ENCODE measurements around the gene U2AF1L4.
"Not testable (repeated sequence)": the region's sequence is repeated elsewhere in the genome, so short reads cannot be mapped to it uniquely, and the experiment has no call there.

U2AF1L4 gene

DNA sequence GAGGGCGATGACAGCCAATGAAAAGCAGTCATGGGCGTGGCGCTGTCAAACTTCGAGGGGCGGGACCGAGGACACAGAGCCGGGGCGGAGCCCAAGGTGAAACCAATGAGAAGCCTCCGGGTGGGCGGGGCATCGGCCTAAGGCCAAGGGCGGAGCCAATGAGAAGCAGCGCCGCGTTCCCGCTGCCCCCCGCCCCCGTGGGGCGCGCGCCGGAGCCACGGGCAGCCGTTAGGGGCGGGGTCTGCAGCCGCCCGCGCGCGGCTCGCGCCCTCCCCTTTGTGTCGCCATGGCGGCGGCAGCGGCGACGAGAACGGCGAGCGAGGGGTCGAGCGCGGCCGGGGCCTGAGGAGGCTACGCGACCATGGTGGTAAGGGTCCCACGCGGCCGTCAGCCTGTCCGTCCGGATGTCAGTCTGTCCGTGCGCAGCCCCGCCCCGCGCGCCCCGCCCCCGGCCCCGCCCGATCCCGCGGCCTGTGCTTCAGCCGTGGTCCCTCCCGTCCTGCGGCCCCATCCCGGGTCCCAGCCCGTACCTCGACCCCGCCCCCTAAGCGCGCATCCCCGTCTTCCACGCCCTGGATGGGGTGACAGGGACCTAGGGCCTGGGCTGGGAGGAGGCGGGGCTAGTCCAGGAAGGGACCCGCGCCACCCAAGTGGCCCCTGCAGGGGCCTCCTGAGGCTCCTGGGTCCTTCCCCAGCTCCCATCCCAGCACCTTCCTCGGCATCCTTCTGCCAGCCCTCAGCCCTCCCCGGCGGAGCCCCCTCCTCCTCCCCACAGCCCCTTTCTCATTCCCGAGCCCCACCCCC is 30.3 kb upstream of the U2AF1L4 start, which contains the start of gene ARHGAP33:
ARHGAP33 (plus strand) TSS at position 267 of the 804 bp plus-strand sequence; CDS start at position 362, 95 bp downstream.
- Mint-ChIP-seq H3K36me3 (no peaks in the 10 kb centered on the region), H3K4me3 (peak within 1 kb of the TSS; percentile 76 to 81), H3K4me1 (peaks cover 8 to 13% of the 10 kb centered on the region in 2 donors), H3K9me3 (no peaks in the 10 kb centered on the region), H3K27me3 (no peaks in the 10 kb centered on the region), H3K27ac (peak within 1 kb of the TSS; percentile 76)
- DNase-seq, result peak; percentile 97
- peak; percentile 98 to 99 for ATAC-seq (replicated peaks)

DNA sequence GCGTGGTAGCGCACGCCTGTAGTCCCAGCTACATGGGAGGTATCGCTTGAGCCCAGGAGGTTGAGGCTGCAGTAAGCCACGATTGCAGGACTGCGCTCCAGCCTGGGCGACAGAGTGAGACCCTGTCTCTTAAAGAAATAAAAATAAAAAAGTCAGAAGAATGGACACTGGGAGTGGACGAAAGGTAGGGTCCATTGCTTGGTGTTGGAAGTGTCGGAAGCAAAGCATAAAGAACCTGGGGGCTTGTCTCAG is 29.8 kb upstream of the U2AF1L4 start:
- ATAC-seq (replicated peaks), result peak in 1 of 2 donors; percentile 17
- H3K9me3 Mint-ChIP-seq, result no peaks in the 10 kb centered on the region
- peaks cover 8 to 13% of the 10 kb centered on the region in 2 donors for H3K4me1 Mint-ChIP-seq
- no peak for DNase-seq
- H3K4me3 Mint-ChIP-seq, result peak overlapping the region; percentile 76 to 81
- no peaks in the 10 kb centered on the region for H3K27me3 Mint-ChIP-seq
- peak overlapping the region; percentile 71 for H3K27ac Mint-ChIP-seq
- H3K36me3 Mint-ChIP-seq, result no peaks in the 10 kb centered on the region

- peak overlapping the region; percentile 76 to 81 for H3K4me3 Mint-ChIP-seq
- no peaks in the 10 kb centered on the region for H3K9me3 Mint-ChIP-seq
- H3K27ac Mint-ChIP-seq, result no peak overlapping the region
- no peaks in the 10 kb centered on the region for H3K36me3 Mint-ChIP-seq
- H3K27me3 Mint-ChIP-seq, result no peaks in the 10 kb centered on the region
- no peak for ATAC-seq (replicated peaks)
- peaks cover 8 to 13% of the 10 kb centered on the region in 2 donors for H3K4me1 Mint-ChIP-seq
- no peak for DNase-seq
These were observed 29.2 kb upstream of the U2AF1L4 start for GRCh38 chr19:35774274-35775045.

- DNase-seq (no peak), ATAC-seq (replicated peaks) (no peak)
- Mint-ChIP-seq H3K36me3 (peaks cover 5 to 9% of the 10 kb centered on the region in 2 donors), H3K27me3 (no peaks in the 10 kb centered on the region), H3K4me1 (peaks cover 9 to 21% of the 10 kb centered on the region in 2 donors), H3K27ac (no peak overlapping the region), H3K4me3 (no peak overlapping the region), H3K9me3 (no peaks in the 10 kb centered on the region)
These were observed 28.0 kb upstream of the U2AF1L4 start for GRCh38 chr19:35773020-35773806.

DNA sequence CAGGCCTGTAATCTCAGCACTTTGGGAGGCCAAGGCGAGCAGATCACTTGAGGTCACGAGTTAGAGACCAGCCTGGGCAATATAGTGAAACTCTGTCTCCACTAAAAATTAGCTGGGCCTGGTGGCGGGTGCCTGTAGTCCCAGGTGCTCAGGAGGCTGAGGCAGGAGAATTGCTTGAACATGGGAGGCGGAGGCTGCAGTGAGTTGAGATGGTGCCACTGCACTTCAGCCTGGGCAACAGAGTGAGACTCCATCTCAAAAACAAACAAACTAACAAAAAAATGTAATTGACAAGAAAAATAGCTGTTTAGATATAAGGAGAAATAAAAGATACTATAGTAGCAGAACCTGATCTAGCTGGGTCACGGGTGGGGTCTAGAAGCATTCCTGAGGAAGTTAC is 27.1 kb upstream of the U2AF1L4 start:
- not testable (repeated sequence) for ATAC-seq (replicated peaks); H3K9me3 Mint-ChIP-seq; H3K27me3 Mint-ChIP-seq; DNase-seq; H3K4me3 Mint-ChIP-seq; H3K27ac Mint-ChIP-seq
- Mint-ChIP-seq H3K4me1 (peaks cover 18 to 28% of the 10 kb centered on the region in 2 donors), H3K36me3 (peaks cover 7 to 12% of the 10 kb centered on the region in 2 donors)

DNA sequence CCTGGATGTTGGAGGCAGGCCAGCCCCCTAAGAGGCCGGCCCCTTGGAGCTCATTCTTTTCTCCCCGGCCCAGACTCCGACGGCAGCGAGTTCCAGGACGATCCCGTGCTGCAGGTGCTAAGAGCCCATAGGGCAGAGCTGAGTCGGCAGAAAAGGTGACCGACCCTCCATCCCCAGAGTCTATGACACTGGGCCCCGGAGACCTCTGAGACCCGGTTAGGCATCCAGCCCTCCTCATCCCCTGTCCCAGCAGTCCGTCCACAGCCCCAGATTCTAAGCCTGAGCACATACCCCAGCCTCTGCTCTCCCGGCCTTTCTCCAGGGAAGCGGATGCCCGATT is 22.8 kb upstream of the U2AF1L4 start:
- no peaks in the 10 kb centered on the region for H3K9me3 Mint-ChIP-seq
- ATAC-seq (replicated peaks) (no peak), DNase-seq (no peak)
- H3K4me1 Mint-ChIP-seq, result peaks cover 15 to 16% of the 10 kb centered on the region in 2 donors
- H3K27me3 Mint-ChIP-seq, result no peaks in the 10 kb centered on the region
- peak overlapping the region in 1 of 2 donors; percentile 52 for H3K4me3 Mint-ChIP-seq
- H3K36me3 Mint-ChIP-seq, result peaks cover 16 to 32% of the 10 kb centered on the region in 2 donors
- H3K27ac Mint-ChIP-seq, result peak overlapping the region; percentile 48

DNA sequence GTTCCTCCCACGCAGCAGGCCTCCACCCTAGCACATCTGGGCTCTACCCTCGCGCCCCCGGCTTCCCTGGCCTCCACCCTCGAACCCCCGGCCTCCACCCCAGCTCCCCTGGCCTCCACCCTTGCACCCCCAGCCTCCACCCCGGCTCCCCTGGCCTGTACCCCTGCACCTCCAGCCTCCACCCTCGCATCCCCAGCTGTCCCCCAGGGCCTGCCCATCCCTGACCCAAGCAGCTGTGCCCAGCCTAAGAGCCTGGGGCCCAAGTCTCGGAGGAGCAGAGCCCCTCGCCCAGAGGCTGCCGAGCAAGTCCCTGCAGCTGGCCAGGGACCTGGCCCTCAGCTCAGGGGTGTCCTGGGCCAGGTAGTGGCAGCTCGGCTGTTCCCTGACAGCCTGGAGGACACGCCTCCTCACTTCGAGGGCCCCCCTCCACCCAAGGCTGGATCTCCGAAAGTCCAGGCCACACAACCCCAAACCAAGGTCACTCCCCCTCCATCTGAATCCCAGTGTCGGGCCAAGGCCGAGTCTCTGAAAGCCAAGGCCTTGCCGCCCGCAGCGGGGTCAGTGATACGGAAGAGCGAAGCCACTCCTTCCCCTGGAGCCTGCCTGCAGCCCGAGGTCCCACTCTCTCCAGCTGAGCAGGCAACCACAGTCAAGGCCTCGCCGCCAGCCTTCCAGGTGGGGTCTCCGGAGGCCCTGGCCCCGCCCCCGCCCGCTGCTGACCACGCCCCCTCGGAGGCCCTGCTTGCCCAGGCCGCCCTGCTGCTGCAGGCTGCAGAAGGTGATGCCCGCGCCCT is 22.3 kb upstream of the U2AF1L4 start:
- Mint-ChIP-seq H3K9me3 (no peaks in the 10 kb centered on the region), H3K4me3 (no peak overlapping the region), H3K36me3 (peaks cover 16 to 32% of the 10 kb centered on the region in 2 donors), H3K4me1 (peaks cover 15 to 16% of the 10 kb centered on the region in 2 donors), H3K27me3 (no peaks in the 10 kb centered on the region), H3K27ac (peak overlapping the region; percentile 48)
- ATAC-seq (replicated peaks) (peak in 1 of 2 donors; percentile 64), DNase-seq (no peak)

GRCh38 chr19:35766571-35767104 is 21.4 kb upstream of the U2AF1L4 start:
- Mint-ChIP-seq H3K4me3 (no peak overlapping the region), H3K9me3 (no peaks in the 10 kb centered on the region), H3K27me3 (no peaks in the 10 kb centered on the region), H3K4me1 (peaks cover 15 to 16% of the 10 kb centered on the region in 2 donors), H3K27ac (peak overlapping the region; percentile 75), H3K36me3 (peaks cover 19 to 38% of the 10 kb centered on the region in 2 donors)
- DNase-seq (no peak), ATAC-seq (replicated peaks) (no peak)

DNA sequence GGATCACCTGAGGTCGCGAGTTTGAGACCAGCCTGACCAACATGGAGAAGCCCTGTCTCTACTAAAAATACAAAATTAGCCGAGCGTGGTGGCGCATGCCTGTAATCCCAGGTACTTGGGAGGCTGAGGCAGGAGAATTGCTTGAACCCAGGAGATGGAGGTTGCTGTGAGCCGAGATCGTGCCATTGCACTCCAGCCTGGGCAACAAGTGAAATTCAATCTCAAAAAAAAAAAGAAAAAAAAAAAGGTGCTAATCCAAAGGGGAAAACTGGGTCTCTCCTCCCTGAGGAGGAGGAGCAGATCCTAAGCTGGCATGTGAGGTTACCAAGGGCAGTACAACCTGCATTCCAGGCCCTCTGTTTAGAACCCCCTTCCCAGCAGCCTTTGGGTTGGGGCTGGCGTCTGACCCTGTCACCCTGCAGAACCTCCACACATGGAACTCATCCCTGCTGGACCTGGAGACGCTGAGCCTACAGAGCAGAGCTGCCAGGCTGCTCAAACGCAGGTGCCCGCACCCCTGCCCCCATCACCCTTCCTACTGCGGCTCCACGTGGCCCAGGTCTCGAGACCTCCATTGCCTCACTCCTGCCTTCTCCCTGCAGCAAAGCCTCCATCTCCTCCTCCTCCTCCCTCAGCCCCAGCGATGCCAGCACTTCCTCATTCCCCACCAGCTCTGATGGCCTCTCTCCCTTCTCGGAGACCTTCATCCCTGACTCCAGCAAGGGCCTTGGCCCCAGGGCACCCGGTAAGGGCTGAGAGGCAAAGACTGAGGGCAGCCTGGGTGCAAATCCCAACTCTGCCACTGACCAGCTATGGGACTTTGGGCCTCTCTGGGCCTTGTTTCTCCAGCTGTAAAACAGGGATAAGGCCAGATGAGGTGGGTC is 19.5 kb upstream of the U2AF1L4 start:
- no peaks in the 10 kb centered on the region for H3K27me3 Mint-ChIP-seq
- no peak overlapping the region for H3K27ac Mint-ChIP-seq
- H3K4me1 Mint-ChIP-seq, result peaks cover 16 to 17% of the 10 kb centered on the region in 2 donors
- peaks cover 19 to 39% of the 10 kb centered on the region in 2 donors for H3K36me3 Mint-ChIP-seq
- H3K4me3 Mint-ChIP-seq, result no peak overlapping the region
- H3K9me3 Mint-ChIP-seq, result no peaks in the 10 kb centered on the region
- DNase-seq (no peak), ATAC-seq (replicated peaks) (no peak)

GRCh38 chr19:35760711-35761349 is 15.6 kb upstream of the U2AF1L4 start:
- Mint-ChIP-seq H3K4me1 (peaks cover 17 to 29% of the 10 kb centered on the region in 2 donors), H3K9me3 (no peaks in the 10 kb centered on the region), H3K27ac (no peak overlapping the region), H3K27me3 (peaks cover 7 to 8% of the 10 kb centered on the region in 2 donors), H3K36me3 (peaks cover 19 to 35% of the 10 kb centered on the region in 2 donors), H3K4me3 (no peak overlapping the region)
- no peak for DNase-seq
- ATAC-seq (replicated peaks), result no peak

DNA sequence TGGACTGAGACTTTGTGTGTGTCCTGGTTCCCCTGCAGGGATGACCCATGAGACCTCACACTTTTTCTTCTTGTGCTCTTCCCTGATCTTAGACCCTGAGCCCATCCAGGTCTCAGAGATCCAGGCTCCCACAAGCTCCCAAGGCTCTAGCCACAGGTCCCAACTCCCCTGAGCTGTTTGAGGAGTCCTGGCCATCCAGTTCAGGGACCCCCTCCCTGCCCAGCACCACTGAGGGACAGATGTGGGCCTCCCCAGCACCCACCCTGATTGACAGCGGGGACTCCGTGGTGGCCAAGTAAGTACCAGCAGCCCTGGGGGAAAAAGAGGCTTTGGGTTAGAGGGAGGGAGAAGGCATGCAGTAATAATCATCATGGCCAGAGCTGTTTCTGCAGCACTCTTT is 14.5 kb upstream of the U2AF1L4 start:
- DNase-seq (no peak), ATAC-seq (replicated peaks) (no peak)
- Mint-ChIP-seq H3K9me3 (no peaks in the 10 kb centered on the region), H3K4me3 (peak overlapping the region in 1 of 2 donors; percentile 94), H3K27ac (no peak overlapping the region), H3K27me3 (peaks cover 13 to 17% of the 10 kb centered on the region in 2 donors), H3K36me3 (peaks cover 22 to 34% of the 10 kb centered on the region in 2 donors), H3K4me1 (peaks cover 23 to 37% of the 10 kb centered on the region in 2 donors)

Data from stimulated activated naive B cell treated with anti-CD40 and anti-IgM and Interleukin-4, amounts not matched to agents 10 μg/mL and 1 μg/mL and 100 μg/mL, for 72 hours (primary cell).